DOHH2 (cell line): ENCODE results near the gene TXNDC11.

ENCODE experiments used
- H3F3A ChIP-seq: fragments of 200-600 bp; sonication (generic), shearing (Covaris generic); 2 replicates; pipeline ENCODE4 v1.6.0; 2016; ENCODE audit warnings: antibody characterized with exemption, mild to moderate bottlenecking; ENCODE audit not compliant: control insufficient read depth, insufficient read depth
- H3K27ac ChIP-seq: fragments of 200-600 bp; sonication (generic); 2 replicates; pipeline ENCODE4 v1.5.1; 2014; ENCODE audit warnings: low read depth, mild to moderate bottlenecking, low read length, moderate library complexity
- H3K27me3 ChIP-seq: fragments of 200-600 bp; sonication (generic); 2 replicates; pipeline ENCODE4 v1.6.1; 2014; ENCODE audit warnings: mild to moderate bottlenecking, low read length, mixed read lengths; ENCODE audit not compliant: control insufficient read depth
- H3K36me3 ChIP-seq: fragments of 200-600 bp; sonication (generic); 2 replicates; pipeline ENCODE4 v1.6.1; 2014; ENCODE audit warnings: mild to moderate bottlenecking, low read length, moderate library complexity, mixed read lengths; ENCODE audit not compliant: control insufficient read depth
- H3K4me1 ChIP-seq: fragments of 200-600 bp; sonication (generic); 2 replicates; pipeline ENCODE4 v1.6.1; 2014; ENCODE audit warnings: mild to moderate bottlenecking, low read length, mixed read lengths; ENCODE audit not compliant: control insufficient read depth
- H3K4me2 ChIP-seq: fragments of 200-600 bp; sonication (generic); 2 replicates; pipeline ENCODE4 v1.6.0; 2014; ENCODE audit warnings: mild to moderate bottlenecking, low read length, moderate library complexity
- H3K4me3 ChIP-seq: fragments of 200-600 bp; sonication (generic); 2 replicates; pipeline ENCODE4 v1.5.1; 2014; ENCODE audit warnings: mild to moderate bottlenecking, low read length, mixed read lengths
- H3K79me2 ChIP-seq: fragments of 200-600 bp; sonication (generic); 2 replicates; pipeline ENCODE4 v1.6.1; 2014; ENCODE audit warnings: mild to moderate bottlenecking, low read length, mixed read lengths; ENCODE audit not compliant: control insufficient read depth
- H3K9me2 ChIP-seq: fragments of 200-600 bp; sonication (generic); replicated peaks from 2 replicates; pipeline ENCODE4 v1.6.1; 2014; ENCODE audit warnings: mild to moderate bottlenecking, low read length, mixed read lengths; ENCODE audit not compliant: control insufficient read depth
- H3K9me3 ChIP-seq: fragments of 200-600 bp; sonication (generic); 2 replicates; pipeline ENCODE4 v1.6.1; 2014; ENCODE audit warnings: antibody characterized with exemption, low read length, mixed read lengths; ENCODE audit not compliant: control insufficient read depth, insufficient read depth
- H4K20me1 ChIP-seq: fragments of 200-600 bp; sonication (generic); 2 replicates; pipeline ENCODE4 v1.6.0; 2014; ENCODE audit warnings: low read depth, mild to moderate bottlenecking, antibody characterized with exemption, low read length, moderate library complexity; ENCODE audit not compliant: control insufficient read depth, insufficient read depth
- CTCF ChIP-seq: fragments of 200-600 bp; sonication (generic); IDR thresholded peaks from one replicate; pipeline ENCODE4 v1.5.1; 2014; ENCODE audit warnings: antibody characterized with exemption, mild to moderate bottlenecking, low read depth, low read length; ENCODE audit not compliant: poor library complexity, severe bottlenecking
- EZH2phosphoT487 ChIP-seq: fragments of 200-600 bp; sonication (generic); IDR thresholded peaks from 2 replicates; pipeline ENCODE4 v1.6.1; 2017; ENCODE audit warnings: borderline replicate concordance, mild to moderate bottlenecking, antibody characterized with exemption, low read length, moderate library complexity, mixed read lengths

TXNDC11 gene

GRCh38 chr16:11682655-11683096, 60.0 kb downstream of the TXNDC11 start:
- H3K4me3 ChIP-seq = peak overlapping the region; percentile 62
- H3K9me3 ChIP-seq = no peaks in the 10 kb centered on the region
- peak overlapping the region; percentile 93 for H3K4me2 ChIP-seq
- peak overlapping the region; percentile 95 for H3K27ac ChIP-seq
- H3K36me3 ChIP-seq = peaks cover 84% of the 10 kb centered on the region
- TF ChIP-seq CTCF (no peak), EZH2phosphoT487 (no peak)
- peaks cover 100% of the 10 kb centered on the region for H3K4me1 ChIP-seq
- H3F3A ChIP-seq = peaks cover 47% of the 10 kb centered on the region
- peaks cover 48% of the 10 kb centered on the region for H3K79me2 ChIP-seq
- H3K27me3 ChIP-seq = no peaks in the 10 kb centered on the region
- H4K20me1 ChIP-seq = 0 out of 2 replicates have a peak, but pooled peaks cover 7% of the 10 kb centered on the region
- no peaks in the 10 kb centered on the region for H3K9me2 ChIP-seq

GRCh38 chr16:11681976-11682654, 60.5 kb downstream of the TXNDC11 start:
- no peak for TF ChIP-seq EZH2phosphoT487
- TF ChIP-seq CTCF = no peak
- peaks cover 100% of the 10 kb centered on the region for H3K4me1 ChIP-seq
- H3K9me2 ChIP-seq = no peaks in the 10 kb centered on the region
- peaks cover 10% of the 10 kb centered on the region; the same call in 1 of the 2 replicates for H4K20me1 ChIP-seq
- peaks cover 43% of the 10 kb centered on the region for H3F3A ChIP-seq
- H3K9me3 ChIP-seq = no peaks in the 10 kb centered on the region
- H3K27ac ChIP-seq = peak overlapping the region; percentile 95
- H3K4me2 ChIP-seq = peak overlapping the region; percentile 93
- peak overlapping the region; percentile 62 for H3K4me3 ChIP-seq
- peaks cover 45% of the 10 kb centered on the region for H3K79me2 ChIP-seq
- peaks cover 84% of the 10 kb centered on the region for H3K36me3 ChIP-seq
- no peaks in the 10 kb centered on the region for H3K27me3 ChIP-seq

- H3K27ac ChIP-seq = peak overlapping the region; percentile 95
- H3K4me2 ChIP-seq = peak overlapping the region; percentile 93
- H4K20me1 ChIP-seq = peaks cover 14% of the 10 kb centered on the region; the same call in 1 of the 2 replicates
- peaks cover 40% of the 10 kb centered on the region for H3F3A ChIP-seq
- peaks cover 45% of the 10 kb centered on the region for H3K79me2 ChIP-seq
- H3K4me1 ChIP-seq = peaks cover 100% of the 10 kb centered on the region
- H3K4me3 ChIP-seq = peak overlapping the region; percentile 62
- no peaks in the 10 kb centered on the region for H3K27me3 ChIP-seq
- H3K36me3 ChIP-seq = peaks cover 85% of the 10 kb centered on the region
- TF ChIP-seq CTCF (no peak), EZH2phosphoT487 (no peak)
- no peaks in the 10 kb centered on the region for H3K9me3 ChIP-seq
- no peaks in the 10 kb centered on the region for H3K9me2 ChIP-seq
Measured at GRCh38 chr16:11681556-11681955, 61.1 kb downstream of the TXNDC11 start.
